Esophagus muscularis mucosa (tissue), 4 donors: Measurements from ENCODE around the gene MIPOL1. TPM values are rescaled to one million over a fixed set of nuclear protein-coding genes. Genes with fewer than 3 reads are reported as not detected.

Experiments
- DNase-seq: peaks from one replicate; pipeline ENCODE4 v3.0.0-alpha.2; 2017; ENCODE audit errors: extremely low spot score
- H3K27ac ChIP-seq, 4 donors: fragments of 200-600 bp; sonication (generic); replicated peaks in 1 of 4; 1 replicate in 3 of 4; 2 replicates in 1 of 4; pipeline ENCODE4 v1.5.1; 2016 to 2019; ENCODE audit warnings: mild to moderate bottlenecking in 1 of 4
- H3K27me3 ChIP-seq, 4 donors: fragments of 200-600 bp; sonication (generic); one replicate each; pipeline versions ENCODE4 v1.5.1 to v1.6.0; 2016 to 2019
- H3K36me3 ChIP-seq, 4 donors: fragments of 200-600 bp; sonication (generic); one replicate each; pipeline ENCODE4 v1.5.1; 2016 to 2019
- H3K4me1 ChIP-seq, 4 donors: fragments of 200-600 bp; sonication (generic); one replicate each; pipeline ENCODE4 v1.5.1; 2016 to 2019
- H3K4me3 ChIP-seq, 4 donors: fragments of 200-600 bp; sonication (generic); 1 replicate in 2 of 4; 2 replicates in 2 of 4; pipeline ENCODE4 v1.5.1; 2016 to 2019; ENCODE audit warnings: mild to moderate bottlenecking in 4 of 4, moderate library complexity in 1 of 4
- H3K9me3 ChIP-seq, 4 donors: fragments of 200-600 bp; sonication (generic); 1 replicate in 3 of 4; 2 replicates in 1 of 4; pipeline ENCODE4 v1.5.1; 2016 to 2019
- EP300 ChIP-seq: sonication (generic); formaldehyde crosslinking; IDR thresholded peaks from one replicate; pipeline ENCODE4 v1.6.1; 2017; ENCODE audit warnings: antibody characterized with exemption
- POLR2A ChIP-seq: fragments of 450-650 bp; IDR thresholded peaks from one replicate; pipeline ENCODE4 v1.6.1; 2017; ENCODE audit warnings: antibody characterized with exemption, moderate library complexity, mild to moderate bottlenecking, low read depth
- POLR2AphosphoS5 ChIP-seq, 2 donors: sonication (generic); formaldehyde crosslinking; IDR thresholded peaks; one replicate each; pipeline ENCODE4 v1.6.1; 2017; ENCODE audit warnings: antibody characterized with exemption in 2 of 2
- WGBS: methylation state at CpG from one replicate; pipeline ENCODE4 v1.1.5; 2018; 5-methylcytosine and 5-hydroxymethylcytosine counted together
- intact Hi-C: fragments of 100-400 bp; cut with DNase I; formaldehyde crosslinking; loops from one replicate; pipeline ENCODE4 v1.15.1; 2023
- total RNA-seq, 4 donors: library from RNA; depleted of rRNA; stranded (reverse); fragments of >200 nt; gene quantifications; one replicate each; pipeline versions ENCODE4 v1.1.0 to v1.2.1, GENCODE V29; 2016
- TF ChIP-seq, protein P1 (sequence below), 3 experiments: fragments of 200-600 bp in 2 of 3; fragments of 450-650 bp in 1 of 3; sonication (generic) in 2 of 3; IDR thresholded peaks; one replicate each; pipeline ENCODE4 v1.5.1; 2017 to 2019; ENCODE audit warnings: antibody characterized with exemption in 3 of 3, mild to moderate bottlenecking in 2 of 3, moderate library complexity in 1 of 3

The MIPOL1 gene
- total RNA-seq, 4 donors from 2014 or later, result 6.5 to 21.2 (median 10.4) TPM

DNA sequence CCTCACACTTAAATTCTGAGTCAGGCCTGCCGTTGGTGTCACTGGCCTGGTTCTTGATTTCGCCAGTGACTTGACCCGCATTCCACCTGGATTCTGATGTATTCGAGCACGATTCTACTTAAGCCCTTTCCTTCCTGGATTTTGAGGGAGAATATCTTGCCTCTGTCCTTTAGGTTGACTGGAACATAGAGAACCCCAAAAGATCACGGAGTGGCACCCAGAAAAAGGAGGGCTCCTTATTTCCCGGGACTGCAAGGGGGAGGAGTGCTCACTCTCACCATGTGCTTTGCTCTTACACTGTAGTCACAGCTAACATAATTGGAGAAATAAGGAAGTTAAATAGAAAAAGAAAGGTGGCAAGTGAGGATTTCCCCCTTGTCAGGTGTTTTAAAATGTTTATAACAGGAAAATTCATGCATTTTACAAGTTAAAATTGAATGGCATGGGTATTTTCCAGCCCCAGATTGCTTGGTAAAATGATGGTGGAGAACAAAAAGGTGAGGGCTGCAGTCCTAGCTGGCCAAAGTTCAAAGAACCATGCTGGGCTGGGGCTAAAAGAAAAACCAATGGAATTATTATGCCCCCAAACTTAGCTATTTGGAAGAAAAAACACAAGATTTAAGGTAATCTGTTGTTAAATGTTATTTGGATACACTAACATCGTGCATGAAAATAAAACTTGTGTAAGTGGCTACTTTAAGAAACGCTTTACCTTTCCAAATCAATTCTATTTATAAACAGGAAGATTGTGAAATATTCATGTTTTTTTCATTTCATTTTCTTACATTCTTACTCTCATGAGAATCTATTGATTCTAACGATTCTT, 388.4 kb downstream of the MIPOL1 start:
- intact Hi-C loops, result no loop called here
- DNase-seq, result no peak
- no peaks in the 10 kb centered on the region for H3K9me3 ChIP-seq
- peaks cover 9 to 96% (median 77%) of the 10 kb centered on the region in 4 donors for H3K27me3 ChIP-seq
- WGBS, result 15% methylated on average over 10 of the region's 10 CpGs
- H3K4me3 ChIP-seq, result no peak overlapping the region
- H3K36me3 ChIP-seq, result no peaks in the 10 kb centered on the region
- TF ChIP-seq EP300 (no peak), POLR2A (no peak), POLR2AphosphoS5 (IDR thresholded peaks at IDR 0.05) (no peak)
- TF ChIP-seq, protein P1, sequence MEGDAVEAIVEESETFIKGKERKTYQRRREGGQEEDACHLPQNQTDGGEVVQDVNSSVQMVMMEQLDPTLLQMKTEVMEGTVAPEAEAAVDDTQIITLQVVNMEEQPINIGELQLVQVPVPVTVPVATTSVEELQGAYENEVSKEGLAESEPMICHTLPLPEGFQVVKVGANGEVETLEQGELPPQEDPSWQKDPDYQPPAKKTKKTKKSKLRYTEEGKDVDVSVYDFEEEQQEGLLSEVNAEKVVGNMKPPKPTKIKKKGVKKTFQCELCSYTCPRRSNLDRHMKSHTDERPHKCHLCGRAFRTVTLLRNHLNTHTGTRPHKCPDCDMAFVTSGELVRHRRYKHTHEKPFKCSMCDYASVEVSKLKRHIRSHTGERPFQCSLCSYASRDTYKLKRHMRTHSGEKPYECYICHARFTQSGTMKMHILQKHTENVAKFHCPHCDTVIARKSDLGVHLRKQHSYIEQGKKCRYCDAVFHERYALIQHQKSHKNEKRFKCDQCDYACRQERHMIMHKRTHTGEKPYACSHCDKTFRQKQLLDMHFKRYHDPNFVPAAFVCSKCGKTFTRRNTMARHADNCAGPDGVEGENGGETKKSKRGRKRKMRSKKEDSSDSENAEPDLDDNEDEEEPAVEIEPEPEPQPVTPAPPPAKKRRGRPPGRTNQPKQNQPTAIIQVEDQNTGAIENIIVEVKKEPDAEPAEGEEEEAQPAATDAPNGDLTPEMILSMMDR (IDR thresholded peaks at IDR 0.05), result no peak
- H3K4me1 ChIP-seq, result peaks cover 23 to 35% (median 33%) of the 10 kb centered on the region in 4 donors
- no peak overlapping the region for H3K27ac ChIP-seq

DNA sequence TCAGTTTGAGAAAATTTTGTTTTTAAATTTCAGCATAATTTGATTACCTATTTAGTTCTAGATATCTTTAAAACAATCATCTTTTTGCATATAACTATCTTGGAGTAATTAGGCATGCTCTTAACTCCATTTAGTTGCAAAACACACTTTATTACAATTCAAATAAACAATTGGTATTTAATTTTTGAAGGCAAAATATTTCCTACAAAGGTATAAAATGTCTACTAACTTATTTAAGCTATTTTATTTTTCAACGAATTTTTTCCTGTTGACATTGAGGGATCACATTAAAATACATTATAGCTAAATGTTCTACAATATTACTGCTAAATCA, 389.0 kb downstream of the MIPOL1 start:
- Histone ChIP-seq H3K27me3 (peaks cover 15 to 99% (median 83%) of the 10 kb centered on the region in 4 donors), H3K4me3 (no peak overlapping the region), H3K4me1 (peaks cover 25 to 41% (median 38%) of the 10 kb centered on the region in 4 donors), H3K36me3 (no peaks in the 10 kb centered on the region), H3K9me3 (no peaks in the 10 kb centered on the region), H3K27ac (no peak overlapping the region)
- no peak for DNase-seq
- WGBS, result 5% methylated on average over 1 of the region's 1 CpG
- intact Hi-C loops, result no loop called here
- TF ChIP-seq EP300, result no peak

DNA sequence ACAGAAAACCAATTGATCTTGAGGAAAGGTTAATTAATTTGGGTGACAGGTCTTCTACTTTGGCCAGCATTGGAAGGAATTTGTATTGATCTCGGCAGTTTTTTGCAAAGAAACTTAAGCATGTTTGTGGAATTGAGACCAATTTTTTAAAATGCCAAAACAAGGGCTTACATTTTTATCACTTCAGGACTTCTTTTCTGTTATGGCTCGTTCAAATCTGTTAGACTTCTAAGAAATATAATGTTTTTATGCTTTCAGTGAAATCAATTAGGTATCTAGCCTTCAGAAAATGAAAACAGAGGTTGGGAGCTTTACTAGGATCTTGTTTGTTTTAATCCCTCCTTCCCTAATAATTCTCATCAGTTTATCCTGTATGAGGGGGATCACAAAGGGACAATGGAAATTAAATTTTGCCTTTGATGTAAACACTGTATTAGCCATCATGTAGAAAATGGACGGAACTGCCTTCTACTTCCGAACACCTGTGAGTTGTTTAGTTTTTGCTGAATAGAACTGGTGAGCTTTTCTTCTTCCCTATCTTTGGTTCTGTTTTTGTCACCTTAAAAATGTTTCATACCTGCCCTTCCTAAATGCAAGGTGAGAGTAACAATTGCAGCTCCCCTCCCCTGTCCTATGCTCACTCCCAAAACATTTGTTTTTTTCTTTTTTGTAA, 389.5 kb downstream of the MIPOL1 start:
- intact Hi-C loops, result no loop called here
- Histone ChIP-seq H3K27ac (no peak overlapping the region), H3K4me1 (peaks cover 27 to 46% (median 43%) of the 10 kb centered on the region in 4 donors), H3K27me3 (peaks cover 18 to 100% (median 88%) of the 10 kb centered on the region in 4 donors), H3K4me3 (no peak overlapping the region), H3K36me3 (no peaks in the 10 kb centered on the region), H3K9me3 (no peaks in the 10 kb centered on the region)
- 18% methylated on average over 4 of the region's 4 CpGs for WGBS
- TF ChIP-seq POLR2AphosphoS5 (IDR thresholded peaks at IDR 0.05), result no peak
- TF ChIP-seq EP300, result no peak
- TF ChIP-seq POLR2A, result no peak
- TF ChIP-seq, protein P1 (IDR thresholded peaks at IDR 0.05), result no peak
- no peak for DNase-seq

DNA sequence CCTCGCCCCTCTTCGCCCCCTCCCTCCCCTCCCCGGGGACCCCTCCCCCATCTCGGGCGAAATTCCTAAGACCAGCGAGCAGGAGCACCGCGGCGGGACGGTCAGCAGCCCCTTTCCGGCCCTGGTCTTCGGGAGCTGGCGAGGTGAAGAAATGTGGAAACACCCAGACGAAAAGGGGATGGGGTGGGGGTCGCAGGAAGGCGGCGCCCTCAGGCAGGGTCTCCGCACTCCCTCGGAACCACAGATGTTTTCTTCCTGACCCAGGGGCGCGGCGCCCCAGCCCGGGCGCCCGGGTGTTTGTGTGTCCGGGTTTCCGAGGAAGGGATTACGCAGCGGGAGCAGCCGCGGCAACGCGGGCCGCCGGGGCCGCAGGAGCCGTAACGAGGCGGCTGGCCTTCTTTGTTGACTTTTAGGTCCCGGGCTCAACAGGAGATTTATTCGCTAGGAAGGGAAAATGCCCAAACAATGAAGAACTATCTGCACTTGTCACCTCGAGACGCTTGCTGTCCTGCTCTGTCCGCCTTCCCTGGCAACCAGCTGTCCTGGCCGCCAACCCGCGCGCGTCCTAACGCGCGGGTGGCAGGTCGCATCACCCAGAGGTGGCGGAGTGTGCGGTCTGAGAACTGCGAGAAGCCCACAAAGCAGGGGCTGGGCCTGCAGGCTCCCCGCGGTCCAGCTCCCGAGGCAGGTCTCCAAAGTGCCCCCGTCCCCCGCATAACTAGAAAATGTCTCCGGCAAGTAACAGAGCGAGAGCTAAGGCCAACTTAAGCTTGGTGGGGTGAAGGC, 390.3 kb downstream of the MIPOL1 start:
- intact Hi-C loops, result no loop called here
- H3K36me3 ChIP-seq, result no peaks in the 10 kb centered on the region
- peaks cover 19 to 100% (median 96%) of the 10 kb centered on the region in 4 donors for H3K27me3 ChIP-seq
- DNase-seq, result no peak
- no peak for TF ChIP-seq POLR2A
- TF ChIP-seq, protein P1 (IDR thresholded peaks at IDR 0.05), result no peak
- no peak for TF ChIP-seq EP300
- no peak for TF ChIP-seq POLR2AphosphoS5 (IDR thresholded peaks at IDR 0.05)
- H3K27ac ChIP-seq, result no peak overlapping the region
- peaks cover 27 to 51% (median 46%) of the 10 kb centered on the region in 4 donors for H3K4me1 ChIP-seq
- no peaks in the 10 kb centered on the region for H3K9me3 ChIP-seq
- WGBS, result 4% methylated on average over 48 of the region's 63 CpGs
- peak overlapping the region in 2 of 4 donors; percentile 17 to 30 for H3K4me3 ChIP-seq

DNA sequence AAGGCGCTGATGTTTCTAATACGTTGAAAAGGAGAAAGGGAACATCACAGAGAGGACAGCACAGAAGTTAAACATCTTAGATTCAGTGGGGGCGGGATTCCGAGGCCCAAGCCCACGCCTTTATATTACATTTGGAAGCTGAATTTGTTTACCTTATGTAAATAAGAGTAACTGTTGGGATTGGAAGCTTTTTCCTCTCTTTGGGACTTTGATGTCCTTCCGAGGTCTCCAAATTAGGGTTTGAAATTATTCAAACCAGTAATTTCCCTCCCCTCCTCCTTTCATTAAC, 390.9 kb downstream of the MIPOL1 start:
- TF ChIP-seq EP300, result no peak
- no peak for TF ChIP-seq POLR2AphosphoS5 (IDR thresholded peaks at IDR 0.05)
- no peak for TF ChIP-seq POLR2A
- TF ChIP-seq, protein P1 (IDR thresholded peaks at IDR 0.05), result no peak
- intact Hi-C loops, result no loop called here
- Histone ChIP-seq H3K4me3 (no peak overlapping the region), H3K27me3 (peaks cover 16 to 100% (median 97%) of the 10 kb centered on the region in 4 donors), H3K9me3 (no peaks in the 10 kb centered on the region), H3K36me3 (no peaks in the 10 kb centered on the region), H3K4me1 (peaks cover 27 to 47% (median 43%) of the 10 kb centered on the region in 4 donors), H3K27ac (no peak overlapping the region)
- DNase-seq, result no peak
- WGBS, result 14% methylated on average over 6 of the region's 6 CpGs
